HUES64 (cell line): ENCODE results near the gene BRD3.

Experiments
- H3K27ac ChIP-seq: 2 replicates; pipeline ENCODE4 v1.7.0; 2013; ENCODE audit warnings: low read depth, low read length, inconsistent platforms
- H3K27me3 ChIP-seq: 2 replicates; pipeline ENCODE4 v1.6.1; 2013; ENCODE audit warnings: mild to moderate bottlenecking, low read length; ENCODE audit not compliant: insufficient read depth
- H3K36me3 ChIP-seq: 2 replicates; pipeline ENCODE4 v1.6.1; 2013; ENCODE audit warnings: mild to moderate bottlenecking, low read length; ENCODE audit not compliant: insufficient read depth
- H3K4me1 ChIP-seq: 2 replicates; pipeline ENCODE4 v1.6.1; 2013; ENCODE audit warnings: mild to moderate bottlenecking, low read length, moderate library complexity; ENCODE audit not compliant: insufficient read depth
- H3K4me3 ChIP-seq: 2 replicates; pipeline ENCODE4 v1.5.1; 2013; ENCODE audit warnings: mild to moderate bottlenecking, low read length, moderate library complexity
- H3K9ac ChIP-seq: 2 replicates; pipeline ENCODE4 v1.6.1; 2013; ENCODE audit warnings: mild to moderate bottlenecking, low read depth, low read length
- H3K9me3 ChIP-seq: 2 replicates; pipeline ENCODE4 v1.6.1; 2013; ENCODE audit warnings: low read depth, low read length; ENCODE audit not compliant: insufficient read depth
- WGBS: fragments of 150-250, 120-280 bp; methylation state at CpG from one replicate; pipeline ENCODE4 v1.1.7; 2013; ENCODE audit warnings: missing lambda C conversion rate; 5-methylcytosine and 5-hydroxymethylcytosine counted together

Gene BRD3

DNA sequence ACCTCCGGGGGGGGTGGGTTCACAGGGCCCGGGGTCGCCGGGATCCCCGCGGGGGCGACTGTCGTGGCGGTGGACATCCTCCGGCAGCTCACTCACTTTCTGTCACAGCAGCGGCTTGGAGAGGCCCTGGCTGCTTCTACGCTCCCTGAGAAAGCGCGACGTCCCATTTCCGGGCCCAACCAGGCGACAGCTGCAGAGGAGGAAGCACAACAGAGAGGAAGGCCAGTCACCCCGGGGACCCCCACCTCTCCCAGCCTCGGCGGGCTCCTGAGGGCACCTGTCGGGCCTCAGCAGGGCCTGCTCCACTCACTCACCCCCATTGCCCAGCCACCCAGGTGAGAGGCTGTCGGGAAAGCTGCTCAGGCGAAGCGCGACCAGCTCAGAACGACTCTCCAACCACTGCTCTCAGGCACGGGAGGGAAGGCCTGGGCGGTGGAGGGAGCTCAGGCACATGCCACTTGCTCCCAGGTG is 14.4 kb downstream of the BRD3 start:
- Histone ChIP-seq H3K36me3 (peaks cover 54% of the 10 kb centered on the region), H3K27ac (no peak overlapping the region), H3K9ac (no peak overlapping the region), H3K4me3 (no peak overlapping the region), H3K27me3 (no peaks in the 10 kb centered on the region), H3K9me3 (no peaks in the 10 kb centered on the region), H3K4me1 (no peaks in the 10 kb centered on the region)
- WGBS: 95% methylated on average over 28 of the region's 28 CpGs

DNA sequence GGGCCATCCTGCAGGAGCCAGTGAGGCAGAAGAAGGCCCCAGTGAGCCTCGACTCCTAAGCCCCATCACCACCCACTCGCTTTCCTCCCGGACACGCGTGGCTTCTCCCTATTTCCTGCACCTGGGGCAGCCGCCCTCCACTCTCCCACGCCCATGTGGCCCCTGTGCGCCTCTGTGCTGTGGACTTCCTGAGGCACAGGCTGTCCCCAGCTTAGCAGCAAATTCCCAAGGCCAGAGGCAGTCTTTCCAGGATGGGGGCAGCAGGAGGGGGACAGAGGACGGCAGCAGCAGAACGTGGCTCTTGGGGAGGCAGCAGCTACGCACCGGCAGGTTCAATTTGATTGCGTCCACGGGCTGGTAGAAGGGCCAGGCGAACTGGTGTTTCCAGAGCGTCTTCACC is 14.9 kb downstream of the BRD3 start:
- H3K9ac ChIP-seq: no peak overlapping the region
- no peak overlapping the region for H3K4me3 ChIP-seq
- H3K4me1 ChIP-seq: no peaks in the 10 kb centered on the region
- no peak overlapping the region for H3K27ac ChIP-seq
- H3K36me3 ChIP-seq: peaks cover 59% of the 10 kb centered on the region
- no peaks in the 10 kb centered on the region for H3K9me3 ChIP-seq
- 95% methylated on average over 16 of the region's 16 CpGs for WGBS
- H3K27me3 ChIP-seq: no peaks in the 10 kb centered on the region

DNA sequence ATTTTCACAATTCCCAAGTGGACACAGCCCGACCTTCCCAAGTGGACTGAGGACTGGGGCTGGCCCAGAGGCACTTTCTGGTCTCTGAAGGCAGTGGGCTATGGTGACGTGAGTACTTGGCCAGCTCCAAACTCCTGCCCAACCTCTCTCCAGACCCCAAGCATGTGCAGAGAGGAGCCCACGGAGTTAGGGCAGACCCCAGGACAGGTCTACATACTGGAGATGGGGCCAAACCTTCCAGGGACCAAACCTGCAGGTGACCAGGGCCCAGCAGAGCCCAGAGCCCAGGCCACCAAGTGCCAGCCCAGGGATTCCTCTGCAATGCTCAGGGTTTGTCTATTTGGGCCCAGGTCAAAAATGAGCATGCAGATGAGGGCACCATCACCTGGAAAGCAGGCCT is 15.3 kb downstream of the BRD3 start:
- Histone ChIP-seq H3K4me3 (no peak overlapping the region), H3K27ac (no peak overlapping the region), H3K36me3 (peaks cover 64% of the 10 kb centered on the region), H3K4me1 (no peaks in the 10 kb centered on the region), H3K9ac (no peak overlapping the region), H3K27me3 (no peaks in the 10 kb centered on the region), H3K9me3 (no peaks in the 10 kb centered on the region)
- 92% methylated on average over 3 of the region's 3 CpGs for WGBS

DNA sequence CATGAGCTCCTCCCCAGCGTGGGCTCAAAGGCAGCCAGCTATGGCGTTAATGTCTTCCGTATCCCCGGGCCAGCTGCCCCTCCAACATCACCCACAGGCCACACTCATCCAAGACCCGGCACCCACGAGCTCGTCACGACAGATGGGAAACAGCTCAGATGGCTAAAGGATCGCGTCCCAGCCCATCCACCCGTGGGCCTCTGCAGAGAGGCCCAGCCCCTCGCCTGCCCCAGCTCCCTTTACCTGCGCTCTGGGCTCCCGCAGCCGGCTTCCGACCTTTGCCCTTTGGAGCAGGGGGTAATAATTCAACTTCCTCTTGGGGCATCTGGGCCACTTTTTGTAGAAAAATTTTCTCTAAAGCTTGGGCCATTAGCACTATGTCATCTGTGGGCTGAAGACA is 16.5 kb downstream of the BRD3 start:
- 98% methylated on average over 16 of the region's 16 CpGs for WGBS
- Histone ChIP-seq H3K9ac (no peak overlapping the region), H3K4me3 (no peak overlapping the region), H3K4me1 (no peaks in the 10 kb centered on the region), H3K27ac (no peak overlapping the region), H3K27me3 (no peaks in the 10 kb centered on the region), H3K9me3 (no peaks in the 10 kb centered on the region), H3K36me3 (peaks cover 75% of the 10 kb centered on the region)

DNA sequence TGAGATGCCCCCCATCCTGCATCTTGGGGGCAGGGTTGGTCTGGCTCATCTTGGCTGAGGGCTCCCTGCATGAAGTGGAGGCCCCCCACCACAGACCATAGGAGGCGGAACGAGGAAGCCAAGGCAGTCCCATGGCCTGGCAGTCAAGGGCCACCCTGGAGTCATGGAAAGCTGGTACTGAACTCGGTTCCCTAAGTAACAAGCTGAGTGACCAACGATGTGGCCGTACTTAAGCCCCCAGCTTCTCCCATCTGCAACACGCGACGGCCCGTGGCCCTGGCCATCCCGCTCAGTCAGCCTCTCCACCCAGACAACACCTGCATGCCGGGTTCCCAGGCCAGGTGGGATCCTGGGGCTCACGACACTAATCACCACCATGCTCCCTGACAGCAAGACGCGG is 17.1 kb downstream of the BRD3 start:
- H3K9ac ChIP-seq: no peak overlapping the region
- H3K4me3 ChIP-seq: no peak overlapping the region
- no peaks in the 10 kb centered on the region for H3K9me3 ChIP-seq
- 89% methylated on average over 14 of the region's 14 CpGs for WGBS
- no peak overlapping the region for H3K27ac ChIP-seq
- no peaks in the 10 kb centered on the region for H3K4me1 ChIP-seq
- peaks cover 81% of the 10 kb centered on the region for H3K36me3 ChIP-seq
- H3K27me3 ChIP-seq: no peaks in the 10 kb centered on the region

DNA sequence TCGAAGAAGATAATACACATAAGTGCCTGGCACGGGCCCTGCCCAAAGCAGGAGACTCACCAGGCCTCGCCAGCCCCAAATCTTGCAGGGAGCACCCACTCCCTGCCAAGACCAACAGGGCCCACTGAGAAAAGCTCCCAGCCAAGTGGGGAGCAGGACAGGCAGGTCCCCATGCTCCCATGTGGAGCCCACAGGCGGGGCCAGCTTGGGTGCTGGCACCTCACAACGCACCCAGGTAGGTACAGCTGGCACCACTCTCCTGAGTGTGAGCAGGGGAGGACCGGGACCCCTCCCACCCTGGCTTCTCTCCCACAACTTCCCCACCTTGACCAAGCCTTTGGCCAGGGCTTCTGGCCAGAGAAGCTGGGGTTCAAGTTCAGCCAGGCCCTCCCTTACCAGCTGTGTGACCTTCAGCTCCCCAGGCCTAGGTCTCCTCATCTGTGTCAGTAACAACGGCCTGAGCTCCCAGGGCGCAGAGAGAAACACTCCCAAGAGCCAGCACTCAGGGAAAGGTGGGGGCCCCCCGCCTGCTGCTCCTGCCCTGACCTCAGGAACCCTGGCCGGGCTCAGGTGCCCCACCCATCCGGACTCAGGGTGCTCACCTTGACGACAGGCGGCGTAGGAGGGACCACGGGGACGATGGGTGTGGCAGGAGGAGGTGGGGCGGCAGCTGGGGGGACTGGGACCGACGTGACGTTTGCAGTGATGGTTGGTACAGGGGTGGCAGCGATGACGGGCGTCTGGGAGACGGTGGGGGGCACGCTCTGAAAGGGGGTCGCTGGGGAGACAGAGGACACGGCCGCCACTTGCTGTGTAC is 17.8 kb downstream of the BRD3 start:
- H3K27ac ChIP-seq: no peak overlapping the region
- no peaks in the 10 kb centered on the region for H3K4me1 ChIP-seq
- no peaks in the 10 kb centered on the region for H3K27me3 ChIP-seq
- no peak overlapping the region for H3K4me3 ChIP-seq
- H3K9ac ChIP-seq: no peak overlapping the region
- no peaks in the 10 kb centered on the region for H3K9me3 ChIP-seq
- WGBS: 94% methylated on average over 28 of the region's 28 CpGs
- peaks cover 89% of the 10 kb centered on the region for H3K36me3 ChIP-seq

DNA sequence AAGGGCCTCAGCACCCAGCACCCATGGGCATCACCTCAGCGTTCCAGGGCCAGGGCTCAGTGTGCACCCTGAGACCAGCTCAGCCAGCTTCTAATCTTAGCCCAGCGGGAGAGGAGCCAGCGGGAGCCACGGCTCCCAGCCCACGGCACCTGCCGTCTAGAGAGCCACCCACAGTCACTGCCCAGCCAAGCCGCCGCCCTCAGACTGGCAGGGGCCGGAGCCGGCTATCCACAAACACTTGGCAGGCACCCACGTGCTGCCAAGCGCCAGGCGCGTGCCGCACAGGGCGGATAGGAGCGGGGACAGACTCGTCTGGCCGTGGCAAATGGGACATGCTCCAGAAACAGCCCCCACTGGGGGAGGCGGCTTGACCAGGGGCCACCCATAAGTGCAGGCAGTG is 18.6 kb downstream of the BRD3 start:
- Histone ChIP-seq H3K27me3 (no peaks in the 10 kb centered on the region), H3K4me3 (no peak overlapping the region), H3K9me3 (no peaks in the 10 kb centered on the region), H3K9ac (no peak overlapping the region), H3K36me3 (peaks cover 96% of the 10 kb centered on the region), H3K27ac (no peak overlapping the region), H3K4me1 (no peaks in the 10 kb centered on the region)
- 95% methylated on average over 20 of the region's 20 CpGs for WGBS

DNA sequence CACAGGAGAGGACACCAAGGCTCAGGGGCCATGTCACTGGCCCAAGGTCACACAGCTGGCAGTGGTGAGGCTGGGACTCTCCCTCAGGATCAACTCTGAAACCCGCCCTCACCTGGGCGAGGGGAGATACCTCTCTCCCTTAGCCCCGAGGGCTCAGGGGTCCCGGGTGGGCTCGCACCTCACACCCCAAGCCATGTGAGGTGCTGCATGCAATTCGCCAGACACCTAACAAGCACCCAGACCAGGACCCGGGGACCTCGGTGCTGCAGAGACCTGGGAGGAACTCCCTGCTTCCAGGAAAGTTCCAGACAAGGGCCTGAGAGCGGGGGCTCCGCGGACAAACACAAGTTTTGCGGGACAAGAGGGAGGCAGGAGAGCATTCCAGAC is 19.3 kb downstream of the BRD3 start:
- Histone ChIP-seq H3K27ac (no peak overlapping the region), H3K4me1 (no peaks in the 10 kb centered on the region), H3K27me3 (no peaks in the 10 kb centered on the region), H3K9me3 (no peaks in the 10 kb centered on the region), H3K36me3 (peaks cover 97% of the 10 kb centered on the region), H3K9ac (no peak overlapping the region), H3K4me3 (no peak overlapping the region)
- WGBS: 95% methylated on average over 12 of the region's 12 CpGs

DNA sequence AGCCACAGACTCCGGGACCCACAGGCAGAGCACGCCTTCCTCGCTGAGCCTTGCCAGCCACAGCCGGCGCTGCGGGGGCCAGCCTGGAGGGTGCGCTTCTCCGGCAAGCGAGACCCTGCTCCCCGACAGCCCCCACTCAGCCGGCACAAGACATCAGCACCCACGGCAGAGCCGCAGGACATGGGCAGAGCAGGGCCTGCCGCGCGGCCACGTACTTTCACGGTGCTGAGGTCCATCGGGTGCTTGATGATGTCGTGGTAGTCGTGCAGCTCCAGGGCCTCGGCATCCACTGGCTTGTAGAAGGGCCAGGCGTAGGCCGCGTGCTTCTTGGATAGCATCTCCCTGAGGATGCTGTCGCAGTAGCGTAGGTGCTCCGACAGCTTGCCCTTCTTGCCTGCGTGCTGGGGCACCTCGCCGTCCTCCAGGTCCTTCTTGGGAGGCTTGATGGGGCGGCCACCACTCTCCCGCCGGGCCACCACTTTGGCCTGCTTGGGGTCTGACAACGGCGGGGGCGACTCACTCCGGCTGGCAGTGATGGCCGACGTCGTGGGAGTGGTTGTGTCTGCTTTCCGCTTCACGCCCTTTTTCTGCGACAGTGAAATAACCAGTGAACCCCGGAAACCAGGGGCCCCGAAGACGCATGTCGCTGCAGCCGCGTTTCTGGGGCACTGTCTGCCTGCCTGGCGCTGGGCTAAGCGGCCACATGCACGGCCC is 19.8 kb downstream of the BRD3 start:
- H3K9me3 ChIP-seq: no peaks in the 10 kb centered on the region
- H3K4me3 ChIP-seq: no peak overlapping the region
- peaks cover 98% of the 10 kb centered on the region for H3K36me3 ChIP-seq
- H3K9ac ChIP-seq: no peak overlapping the region
- 97% methylated on average over 53 of the region's 53 CpGs for WGBS
- no peaks in the 10 kb centered on the region for H3K27me3 ChIP-seq
- no peak overlapping the region for H3K27ac ChIP-seq
- no peaks in the 10 kb centered on the region for H3K4me1 ChIP-seq

DNA sequence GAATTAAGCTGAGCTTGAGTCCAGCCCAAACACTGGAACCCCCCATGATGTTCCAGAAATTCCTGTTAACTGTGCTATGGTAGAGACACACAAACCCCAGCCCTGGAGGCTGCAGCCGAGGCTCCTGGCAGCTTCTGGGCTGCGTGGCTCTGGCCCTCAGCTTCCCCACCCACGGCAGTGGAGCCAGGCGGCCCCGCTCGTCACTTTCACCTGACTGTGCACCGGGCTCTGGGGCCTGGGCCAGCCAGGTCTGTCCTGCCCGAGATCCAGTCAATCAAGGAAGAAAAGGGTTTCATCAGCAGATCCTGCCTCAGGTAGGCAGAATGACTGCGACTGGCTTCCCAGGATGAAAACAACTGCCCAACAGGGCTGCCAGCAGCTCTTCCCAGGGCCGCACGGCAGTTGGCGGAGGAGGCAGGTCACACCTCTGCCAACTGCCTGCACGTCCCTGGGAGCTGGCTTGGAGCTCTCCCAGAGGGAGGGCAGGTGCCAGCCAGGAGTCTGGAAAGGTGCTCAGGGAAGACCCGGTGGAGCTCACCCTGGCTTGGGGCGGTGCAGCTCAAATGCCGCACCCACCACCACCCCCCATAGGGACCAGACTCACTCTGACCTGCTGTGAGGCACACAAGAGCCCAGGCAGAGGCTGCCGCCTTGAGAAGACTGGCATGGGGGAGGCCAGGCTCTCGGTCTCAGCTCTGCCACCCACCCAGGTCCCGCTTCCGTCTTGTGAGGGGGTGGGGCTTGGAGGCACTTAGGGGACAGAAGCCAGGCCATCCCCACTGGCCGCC is 20.7 kb downstream of the BRD3 start:
- no peak overlapping the region for H3K4me3 ChIP-seq
- WGBS: 94% methylated on average over 21 of the region's 21 CpGs
- no peaks in the 10 kb centered on the region for H3K9me3 ChIP-seq
- H3K27me3 ChIP-seq: no peaks in the 10 kb centered on the region
- H3K9ac ChIP-seq: no peak overlapping the region
- H3K4me1 ChIP-seq: no peaks in the 10 kb centered on the region
- H3K27ac ChIP-seq: no peak overlapping the region
- H3K36me3 ChIP-seq: peaks cover 93% of the 10 kb centered on the region
